ENCODE data around the gene RXRA. TPM values are rescaled to one million over a fixed set of nuclear protein-coding genes. Genes with fewer than 3 reads are reported as not detected.

RXRA gene
- total RNA-seq, 4 donors from 2014 or later = 53.3 to 87.8 (median 69.6) TPM

DNA sequence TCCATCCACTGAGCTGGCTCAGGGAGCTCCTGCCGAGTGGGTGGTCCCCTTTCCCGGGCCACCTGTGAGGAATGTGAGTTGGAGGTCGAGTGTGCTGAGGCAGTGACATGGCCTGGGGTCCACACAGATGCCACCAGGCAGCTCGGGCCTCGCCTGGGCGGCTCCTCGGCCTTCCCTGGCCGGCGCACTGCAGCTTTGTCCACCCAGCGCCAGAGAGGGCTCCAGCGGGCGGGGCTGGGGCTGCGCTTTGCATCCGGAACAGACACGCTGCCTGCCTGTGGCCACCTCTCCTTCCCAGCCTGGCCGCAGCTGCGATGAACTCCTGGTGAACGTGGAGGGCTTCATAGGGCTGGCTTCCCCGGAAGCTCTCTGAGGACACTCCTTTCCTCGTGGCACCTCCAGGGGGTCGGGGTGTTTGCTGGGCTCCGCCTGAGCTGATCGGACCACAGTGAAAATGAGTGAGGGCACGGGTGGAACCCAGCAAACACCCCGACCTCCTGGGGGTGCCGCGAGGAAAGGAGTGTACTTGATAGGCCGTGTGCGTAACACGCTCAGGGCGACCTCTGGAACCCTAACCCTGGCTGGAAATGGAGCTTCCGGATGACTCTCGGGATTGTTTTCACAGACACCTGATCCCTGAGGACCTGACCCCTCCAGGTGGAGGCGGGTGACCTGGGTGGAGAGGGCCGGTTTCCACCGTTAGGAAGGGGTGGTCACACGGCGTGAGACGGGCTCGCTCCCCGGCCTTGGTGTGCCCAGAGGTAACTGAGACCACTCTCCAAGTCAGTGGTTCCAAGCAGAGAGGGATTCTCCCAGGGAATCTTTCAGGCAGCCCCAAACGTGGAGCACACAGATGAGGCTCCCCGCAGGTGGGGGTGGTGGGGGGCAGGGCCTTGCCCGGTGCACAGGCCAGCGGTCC is 31.8 kb upstream of the RXRA start:
- TF ChIP-seq, protein P1, sequence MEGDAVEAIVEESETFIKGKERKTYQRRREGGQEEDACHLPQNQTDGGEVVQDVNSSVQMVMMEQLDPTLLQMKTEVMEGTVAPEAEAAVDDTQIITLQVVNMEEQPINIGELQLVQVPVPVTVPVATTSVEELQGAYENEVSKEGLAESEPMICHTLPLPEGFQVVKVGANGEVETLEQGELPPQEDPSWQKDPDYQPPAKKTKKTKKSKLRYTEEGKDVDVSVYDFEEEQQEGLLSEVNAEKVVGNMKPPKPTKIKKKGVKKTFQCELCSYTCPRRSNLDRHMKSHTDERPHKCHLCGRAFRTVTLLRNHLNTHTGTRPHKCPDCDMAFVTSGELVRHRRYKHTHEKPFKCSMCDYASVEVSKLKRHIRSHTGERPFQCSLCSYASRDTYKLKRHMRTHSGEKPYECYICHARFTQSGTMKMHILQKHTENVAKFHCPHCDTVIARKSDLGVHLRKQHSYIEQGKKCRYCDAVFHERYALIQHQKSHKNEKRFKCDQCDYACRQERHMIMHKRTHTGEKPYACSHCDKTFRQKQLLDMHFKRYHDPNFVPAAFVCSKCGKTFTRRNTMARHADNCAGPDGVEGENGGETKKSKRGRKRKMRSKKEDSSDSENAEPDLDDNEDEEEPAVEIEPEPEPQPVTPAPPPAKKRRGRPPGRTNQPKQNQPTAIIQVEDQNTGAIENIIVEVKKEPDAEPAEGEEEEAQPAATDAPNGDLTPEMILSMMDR (IDR thresholded peaks at IDR 0.05) = no peak
- ATAC-seq (ENCODE audit: low FRiP score) = no peak
- no peak for DNase-seq (ENCODE audit: low spot score)

DNA sequence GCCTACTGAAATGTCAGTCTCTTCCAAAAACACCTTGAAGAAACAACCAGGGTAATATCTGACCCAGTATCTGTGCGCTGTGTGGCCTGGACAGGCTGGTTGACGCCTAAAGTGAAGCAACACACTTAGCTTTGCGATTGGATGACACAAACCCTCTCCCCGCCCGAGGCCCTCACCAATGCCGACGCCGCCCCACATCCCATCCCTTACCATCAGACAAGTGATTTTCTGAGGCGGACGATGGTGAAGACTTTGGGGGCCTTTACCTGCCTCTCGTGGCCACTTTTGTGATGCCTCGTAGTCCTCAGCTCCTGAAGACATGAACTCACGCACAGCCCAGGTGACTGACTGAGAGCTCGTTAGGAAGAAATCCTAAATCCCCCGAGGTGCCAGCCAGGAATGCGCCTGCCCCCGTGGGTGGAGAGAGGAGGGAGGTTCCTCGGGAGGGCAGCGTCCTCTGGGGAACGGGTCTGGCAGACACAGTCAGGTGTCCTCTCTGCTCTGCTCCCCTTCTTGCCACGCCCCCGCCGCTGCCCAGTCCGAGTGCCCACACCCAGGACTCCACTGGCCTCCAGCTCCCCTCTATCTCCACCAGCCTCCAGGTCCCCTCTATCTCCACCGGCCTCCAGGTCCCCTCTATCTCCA is 31.0 kb upstream of the RXRA start:
- DNase-seq (ENCODE audit: low spot score) (no peak), ATAC-seq (ENCODE audit: low FRiP score) (no peak)
- TF ChIP-seq, protein P1 (IDR thresholded peaks at IDR 0.05) = no peak

DNA sequence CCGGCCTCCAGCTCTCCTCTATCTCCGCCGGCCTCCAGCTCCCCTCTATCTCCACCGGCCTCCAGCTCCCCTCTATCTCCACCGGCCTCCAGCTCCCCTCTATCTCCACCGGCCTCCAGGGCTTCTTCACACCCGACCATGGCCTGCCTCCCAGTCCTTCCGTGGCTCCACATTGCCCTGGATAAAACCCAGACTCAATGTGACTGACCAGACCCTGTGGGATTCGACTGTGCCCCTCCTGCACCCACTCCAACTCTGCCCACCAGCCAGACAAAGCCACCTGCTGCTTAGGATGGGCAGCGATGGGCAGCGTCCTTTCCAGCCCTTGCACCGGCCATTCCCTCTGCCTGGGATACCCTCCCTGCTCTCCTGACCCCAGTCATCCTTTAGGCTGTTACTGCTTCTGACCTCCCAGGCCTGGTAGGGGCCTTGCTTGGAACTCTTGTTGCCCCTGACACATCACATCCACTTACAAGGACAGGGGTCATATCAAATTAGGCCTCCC is 30.5 kb upstream of the RXRA start:
- TF ChIP-seq, protein P1 (IDR thresholded peaks at IDR 0.05) = no peak
- ATAC-seq (ENCODE audit: low FRiP score) (no peak), DNase-seq (ENCODE audit: low spot score) (no peak)

DNA sequence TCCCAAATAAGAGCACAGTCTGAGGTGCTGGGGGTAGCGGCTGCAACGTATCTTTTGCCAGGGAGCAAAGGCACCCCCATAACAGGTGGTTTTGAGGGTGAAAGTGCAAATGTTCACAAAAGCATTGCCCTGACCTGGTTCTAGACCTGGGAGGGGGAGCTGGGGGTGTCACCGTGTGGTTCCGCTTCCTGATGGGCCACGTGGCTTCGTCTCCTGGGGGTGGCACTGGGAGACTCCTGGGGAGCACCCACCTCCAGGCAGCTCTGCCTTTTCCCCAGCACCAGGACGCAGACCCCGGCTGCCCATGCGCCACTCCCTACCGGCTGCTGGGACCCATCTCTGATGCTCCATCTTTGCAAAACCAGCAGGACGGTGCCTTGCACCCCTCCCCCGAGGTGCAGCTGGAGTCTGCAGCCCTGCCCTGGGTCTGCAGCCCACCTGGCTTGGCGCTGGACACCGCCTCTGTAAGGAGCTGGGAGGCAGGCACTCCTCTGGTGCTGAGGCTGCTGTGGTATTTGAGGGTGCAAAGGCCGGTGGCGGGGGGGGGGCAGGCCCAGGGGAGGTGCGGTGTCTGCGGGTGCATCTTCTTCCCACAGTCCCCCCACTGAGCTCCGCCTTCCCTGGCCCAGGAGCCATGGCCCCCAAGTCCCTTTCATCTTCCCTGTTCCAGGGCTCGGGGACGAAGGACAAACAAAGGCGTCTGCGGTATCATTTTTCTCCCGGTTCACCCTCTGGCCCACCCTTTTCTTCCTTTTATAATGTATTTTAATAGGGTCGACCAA is 29.8 kb upstream of the RXRA start:
- DNase-seq (ENCODE audit: low spot score) (no peak), ATAC-seq (ENCODE audit: low FRiP score) (no peak)
- TF ChIP-seq, protein P1 (IDR thresholded peaks at IDR 0.05) = no peak

DNA sequence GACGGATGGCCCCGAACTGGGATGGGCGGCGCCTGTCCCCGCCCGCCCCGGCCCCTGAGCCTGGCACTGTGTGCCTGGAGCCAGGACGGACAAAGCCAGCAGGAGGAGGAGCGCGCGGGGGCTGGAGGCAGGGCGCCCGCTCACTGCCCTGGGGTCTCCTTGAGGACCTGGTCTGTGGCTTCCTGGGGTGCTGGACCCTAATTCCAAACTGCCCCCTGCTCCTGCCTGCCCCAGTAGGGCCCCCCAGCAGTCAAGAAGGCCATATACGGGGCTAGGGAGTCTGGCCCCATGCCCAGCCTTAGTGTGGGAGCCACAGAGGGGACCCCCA is 29.2 kb upstream of the RXRA start:
- DNase-seq (ENCODE audit: low spot score) (no peak), ATAC-seq (ENCODE audit: low FRiP score) (no peak)
- TF ChIP-seq, protein P1 (IDR thresholded peaks at IDR 0.05) = no peak

DNA sequence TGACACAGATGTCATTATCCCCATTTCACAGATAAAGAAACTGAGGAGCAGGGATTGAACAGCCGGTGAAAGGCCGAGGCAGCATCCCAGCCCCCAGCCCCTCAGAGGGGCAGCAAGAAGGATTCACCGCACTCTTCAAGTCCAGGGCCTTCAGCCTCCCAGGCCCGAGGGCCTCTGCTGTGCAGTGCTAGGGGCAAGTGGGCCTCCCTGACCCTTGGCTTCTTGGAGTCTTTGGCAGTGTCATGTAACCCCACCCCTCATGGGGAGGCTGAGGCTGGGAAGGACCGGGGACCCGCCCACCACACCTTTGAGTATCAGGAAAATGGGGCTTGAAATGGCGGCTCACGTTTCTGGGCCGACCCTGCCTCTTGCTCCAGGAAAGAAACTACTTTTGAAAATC is 28.7 kb upstream of the RXRA start:
- TF ChIP-seq, protein P1 (IDR thresholded peaks at IDR 0.05) = no peak
- ATAC-seq (ENCODE audit: low FRiP score) = no peak
- no peak for DNase-seq (ENCODE audit: low spot score)
